ENCODE results near the gene CLDN25.

GRCh38 chr11:113789675-113790320 lies 10.2 kb downstream of the CLDN25 start:
- TF ChIP-seq EP300 (IDR thresholded peaks at IDR 0.05; ENCODE audit: low read depth) (no peak), CTCF (IDR thresholded peaks at IDR 0.05) (no peak)

All from transverse colon (tissue), 3 donors.